SK-N-SH treated with all-trans-retinoic acid at 6 μM for 48 hours (cell line): ENCODE measurements around the gene MYOCD.

ENCODE experiments used
- ARNTL ChIP-seq: fragments of 450-650 bp; formaldehyde crosslinking; IDR thresholded peaks from 2 replicates; pipeline ENCODE4 v1.5.0; 2020; ENCODE audit warnings: low read depth, mild to moderate bottlenecking, moderate library complexity, borderline replicate concordance
- BACH2 ChIP-seq: fragments of 250-450 bp; sonication (Bioruptor Pico); IDR thresholded peaks from 2 replicates; pipeline ENCODE4 v1.9.0; 2021; ENCODE audit warnings: mild to moderate bottlenecking, borderline replicate concordance
- CSDC2 ChIP-seq: fragments of 250-450 bp; sonication (Bioruptor Pico); IDR thresholded peaks from 2 replicates; pipeline ENCODE4 v1.5.0; 2020; ENCODE audit warnings: mild to moderate bottlenecking, moderate library complexity
- OSR1 ChIP-seq: fragments of 250-450 bp; sonication (Bioruptor Pico); IDR thresholded peaks from 2 replicates; pipeline ENCODE4 v1.8.0; 2022; ENCODE audit warnings: moderate library complexity, mild to moderate bottlenecking, inconsistent platforms
- RARB ChIP-seq: fragments of 250-450 bp; sonication (Bioruptor Pico); IDR thresholded peaks from 2 replicates; pipeline ENCODE4 v1.8.0; 2021; ENCODE audit warnings: mild to moderate bottlenecking, moderate library complexity
- TCF4 ChIP-seq: fragments of 250-450 bp; sonication (Bioruptor Pico); IDR thresholded peaks from 2 replicates; pipeline ENCODE4 v1.8.0; 2021; ENCODE audit warnings: mild to moderate bottlenecking, moderate library complexity, borderline replicate concordance
- ZC3H10 ChIP-seq: fragments of 250-450 bp; sonication (Bioruptor Pico); IDR thresholded peaks from 2 replicates; pipeline ENCODE4 v1.5.1; 2021; ENCODE audit warnings: mild to moderate bottlenecking, moderate library complexity
- ZFP3 ChIP-seq: fragments of 250-450 bp; sonication (Bioruptor Pico); IDR thresholded peaks from 2 replicates; pipeline ENCODE4 v1.5.0; 2020; ENCODE audit warnings: mild to moderate bottlenecking, moderate library complexity
- ZNF70 ChIP-seq: fragments of 450-650 bp; formaldehyde crosslinking; IDR thresholded peaks from 2 replicates; pipeline ENCODE4 v1.5.0; 2020; ENCODE audit warnings: mild to moderate bottlenecking, moderate library complexity
- TF ChIP-seq, protein P1 (sequence below): fragments of 250-450 bp; sonication (Bioruptor Pico); IDR thresholded peaks from 2 replicates; pipeline ENCODE4 v1.8.0; 2020; ENCODE audit warnings: mild to moderate bottlenecking, moderate library complexity, borderline replicate concordance
- TF ChIP-seq, protein P2 (sequence below): fragments of 250-450 bp; sonication (Bioruptor Pico); IDR thresholded peaks from 2 replicates; pipeline ENCODE4 v1.5.1; 2020; ENCODE audit warnings: low read depth, mild to moderate bottlenecking, moderate library complexity

DNA sequence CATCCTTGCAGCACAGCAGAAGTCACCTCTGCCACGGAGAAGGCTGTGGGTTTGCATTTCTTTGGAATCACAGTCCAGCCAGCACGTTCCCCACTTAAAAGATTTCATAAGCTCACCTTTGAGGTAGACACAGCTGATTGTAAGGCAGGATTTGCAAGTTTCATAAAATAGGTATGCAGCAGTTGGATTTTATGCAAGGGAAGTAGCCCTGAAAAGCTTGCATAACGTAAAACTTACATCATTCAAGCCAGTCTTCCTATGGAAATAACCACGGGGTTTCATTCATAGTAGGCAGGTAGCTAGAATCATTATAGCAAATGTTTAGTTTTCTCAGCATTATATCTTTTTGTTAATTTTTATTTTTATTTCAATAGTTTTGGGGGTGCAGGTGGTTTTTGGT, 73.8 kb downstream of the MYOCD start:
- no peak for TF ChIP-seq RARB (CRISPR knock-in tag)
- no peak for TF ChIP-seq OSR1 (CRISPR knock-in tag)
- no peak for TF ChIP-seq ZFP3 (CRISPR knock-in tag)
- TF ChIP-seq, protein P1, sequence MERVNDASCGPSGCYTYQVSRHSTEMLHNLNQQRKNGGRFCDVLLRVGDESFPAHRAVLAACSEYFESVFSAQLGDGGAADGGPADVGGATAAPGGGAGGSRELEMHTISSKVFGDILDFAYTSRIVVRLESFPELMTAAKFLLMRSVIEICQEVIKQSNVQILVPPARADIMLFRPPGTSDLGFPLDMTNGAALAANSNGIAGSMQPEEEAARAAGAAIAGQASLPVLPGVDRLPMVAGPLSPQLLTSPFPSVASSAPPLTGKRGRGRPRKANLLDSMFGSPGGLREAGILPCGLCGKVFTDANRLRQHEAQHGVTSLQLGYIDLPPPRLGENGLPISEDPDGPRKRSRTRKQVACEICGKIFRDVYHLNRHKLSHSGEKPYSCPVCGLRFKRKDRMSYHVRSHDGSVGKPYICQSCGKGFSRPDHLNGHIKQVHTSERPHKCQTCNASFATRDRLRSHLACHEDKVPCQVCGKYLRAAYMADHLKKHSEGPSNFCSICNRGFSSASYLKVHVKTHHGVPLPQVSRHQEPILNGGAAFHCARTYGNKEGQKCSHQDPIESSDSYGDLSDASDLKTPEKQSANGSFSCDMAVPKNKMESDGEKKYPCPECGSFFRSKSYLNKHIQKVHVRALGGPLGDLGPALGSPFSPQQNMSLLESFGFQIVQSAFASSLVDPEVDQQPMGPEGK: no peak
- TF ChIP-seq TCF4 (CRISPR knock-in tag): no peak
- no peak for TF ChIP-seq BACH2
- no peak for TF ChIP-seq ARNTL (CRISPR knock-in tag)
- no peak for TF ChIP-seq CSDC2 (CRISPR knock-in tag)
- no peak for TF ChIP-seq ZC3H10 (CRISPR knock-in tag)
- TF ChIP-seq ZNF70 (CRISPR knock-in tag): no peak
- TF ChIP-seq, protein P2, sequence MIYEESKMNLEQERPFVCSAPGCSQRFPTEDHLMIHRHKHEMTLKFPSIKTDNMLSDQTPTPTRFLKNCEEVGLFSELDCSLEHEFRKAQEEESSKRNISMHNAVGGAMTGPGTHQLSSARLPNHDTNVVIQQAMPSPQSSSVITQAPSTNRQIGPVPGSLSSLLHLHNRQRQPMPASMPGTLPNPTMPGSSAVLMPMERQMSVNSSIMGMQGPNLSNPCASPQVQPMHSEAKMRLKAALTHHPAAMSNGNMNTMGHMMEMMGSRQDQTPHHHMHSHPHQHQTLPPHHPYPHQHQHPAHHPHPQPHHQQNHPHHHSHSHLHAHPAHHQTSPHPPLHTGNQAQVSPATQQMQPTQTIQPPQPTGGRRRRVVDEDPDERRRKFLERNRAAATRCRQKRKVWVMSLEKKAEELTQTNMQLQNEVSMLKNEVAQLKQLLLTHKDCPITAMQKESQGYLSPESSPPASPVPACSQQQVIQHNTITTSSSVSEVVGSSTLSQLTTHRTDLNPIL: no peak
